Ovary (tissue), 9 donors: ENCODE data around the gene NIPAL1. TPM values are rescaled to one million over a fixed set of nuclear protein-coding genes. Genes with fewer than 3 reads are reported as not detected.

Source experiments
- DNase-seq, 5 donors: peaks; one replicate each; pipeline ENCODE4 v3.0.0-alpha.2; 2019 to 2020
- H3K27ac ChIP-seq, 2 donors: fragments of 200-600 bp; one replicate each; pipeline versions ENCODE4 v1.5.1 to v1.8.0; 2019 to 2022
- H3K27me3 ChIP-seq: fragments of 200-600 bp; one replicate; pipeline ENCODE4 v1.8.0; 2022
- H3K36me3 ChIP-seq: fragments of 200-600 bp; sonication (generic); one replicate; pipeline ENCODE4 v1.5.1; 2019
- H3K4me1 ChIP-seq: one replicate; pipeline ENCODE4 v1.8.1; 2013; ENCODE audit warnings: mild to moderate bottlenecking, moderate library complexity; ENCODE audit not compliant: insufficient read depth
- H3K4me3 ChIP-seq: fragments of 200-600 bp; sonication (generic); one replicate; pipeline ENCODE4 v1.5.1; 2017
- H3K9me3 ChIP-seq, 2 donors: fragments of 200-600 bp in 1 of 2; sonication (generic) in 1 of 2; one replicate each; pipeline versions ENCODE4 v1.5.1 to v1.8.1; 2013 to 2019; ENCODE audit warnings: mild to moderate bottlenecking in 1 of 2, moderate library complexity in 1 of 2
- CTCF ChIP-seq, 3 donors: fragments of 450-650 bp in 2 of 3; fragments of 200-600 bp in 1 of 3; IDR thresholded peaks; one replicate each; pipeline versions ENCODE4 v1.5.1 to v1.8.0; 2016 to 2022; ENCODE audit warnings: antibody characterized with exemption in 3 of 3, mild to moderate bottlenecking in 1 of 3
- EP300 ChIP-seq: sonication (generic); formaldehyde crosslinking; IDR thresholded peaks from one replicate; pipeline ENCODE4 v1.6.1; 2017; ENCODE audit warnings: antibody characterized with exemption
- POLR2A ChIP-seq: fragments of 450-650 bp; IDR thresholded peaks from one replicate; pipeline ENCODE4 v1.6.1; 2017; ENCODE audit warnings: antibody characterized with exemption, mild to moderate bottlenecking, moderate library complexity
- WGBS, 3 donors: extraction: QIAGEN DNeasy Blood & Tissue Kit in 1 of 3; methylation state at CpG; one replicate each; pipeline versions ENCODE4 v1.1.5 to v1.1.7; 2013 to 2017; 5-methylcytosine and 5-hydroxymethylcytosine counted together
- intact Hi-C, 4 donors: fragments of 100-400 bp; cut with DNase I; formaldehyde crosslinking; loops; one replicate each; pipeline versions ENCODE4 v1.11.0 to v1.15.1; 2022 to 2023
- polyA plus RNA-seq, 2 donors: library from polyadenylated mRNA; stranded (reverse); fragments of 200-250 nt in 1 of 2; fragments of 350-450 nt in 1 of 2; fragmentation: Illumina TruSeq in 1 of 2; extraction: RNeasy Lipid Tissue Mini Kit (QIAGEN cat#74804) in 1 of 2; gene quantifications; one replicate each; pipeline ENCODE4 v1.2.3, GENCODE V29; 2013 to 2014
- total RNA-seq, 7 donors: library from RNA; depleted of rRNA in 2 of 7; stranded (reverse); fragments of >200 nt in 2 of 7; fragmentation: NEBNext Ultra II Directional in 3 of 7; extraction: Animal tissue kit (Norgen Biotek cat#: 25700) in 3 of 7; gene quantifications; one replicate each; pipeline versions ENCODE4 v1.1.0 to v1.2.4, GENCODE V29; 2016 to 2023
- donor health status: DM: no; HTN: no; CAD: no; lungs with moderate emphysema.
- donor health status: DM: no; HTN: no; CAD: no.
- donor health status: Bipolar disorder and iron deficiency.
- donor health status: DM: yes; HTN: yes; CAD: no.
- donor health status: DM: no; HTN: no; CAD: no.
- donor health status: DM: yes; HTN: yes; CAD: no.

The NIPAL1 gene
- total and polyA plus RNA-seq, 9 donors = 0.05 to 1.8 (median 0.48) TPM; not detected in 2

DNA sequence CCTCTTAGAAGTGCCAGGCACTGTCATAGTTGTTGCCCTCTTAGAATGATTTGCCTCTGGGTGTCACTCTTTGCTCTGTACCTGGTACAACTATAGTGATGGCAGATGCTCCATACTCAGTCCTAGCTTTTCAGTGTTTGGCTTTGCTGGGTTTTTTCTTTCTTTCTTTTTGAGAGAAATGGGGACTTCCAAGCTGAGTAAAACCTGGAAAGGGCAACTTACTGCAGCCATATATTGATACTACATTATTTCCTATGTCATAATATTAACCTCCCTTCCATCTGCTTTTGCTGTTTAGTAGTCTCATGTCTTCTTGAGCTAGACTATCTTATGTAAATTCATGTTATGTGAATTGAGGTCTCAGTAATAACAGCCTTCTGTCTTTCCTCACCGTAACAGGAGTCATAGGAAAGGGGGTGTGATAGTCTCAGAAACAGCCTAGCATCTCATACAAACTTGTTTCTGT is 49.0 kb downstream of the NIPAL1 start:
- WGBS, 3 donors = 81 to 100% (median 97%) methylated on average over 1 of the region's 1 CpG
- no peaks in the 10 kb centered on the region for H3K36me3 ChIP-seq
- H3K27me3 ChIP-seq = no peaks in the 10 kb centered on the region
- intact Hi-C loops = no loop called here
- no peaks in the 10 kb centered on the region for H3K4me1 ChIP-seq
- no peak overlapping the region for H3K27ac ChIP-seq
- TF ChIP-seq EP300 (no peak), CTCF (IDR thresholded peaks at IDR 0.05) (no peak), POLR2A (no peak)
- no peaks in the 10 kb centered on the region for H3K9me3 ChIP-seq
- DNase-seq = no peak
- H3K4me3 ChIP-seq = no peak overlapping the region

GRCh38 chr4:48067536-48067935 is 51.0 kb downstream of the NIPAL1 start:
- Histone ChIP-seq H3K27me3 (no peaks in the 10 kb centered on the region), H3K36me3 (no peaks in the 10 kb centered on the region), H3K27ac (no peak overlapping the region), H3K4me3 (no peak overlapping the region), H3K9me3 (no peaks in the 10 kb centered on the region), H3K4me1 (no peaks in the 10 kb centered on the region)
- no peak for TF ChIP-seq CTCF (IDR thresholded peaks at IDR 0.05)
- TF ChIP-seq EP300 = no peak
- no peak for TF ChIP-seq POLR2A
- no peak for DNase-seq
- intact Hi-C loops = no loop called here
- 82 to 91% (median 83%) methylated on average over 9 of the region's 9 CpGs for WGBS, 3 donors

DNA sequence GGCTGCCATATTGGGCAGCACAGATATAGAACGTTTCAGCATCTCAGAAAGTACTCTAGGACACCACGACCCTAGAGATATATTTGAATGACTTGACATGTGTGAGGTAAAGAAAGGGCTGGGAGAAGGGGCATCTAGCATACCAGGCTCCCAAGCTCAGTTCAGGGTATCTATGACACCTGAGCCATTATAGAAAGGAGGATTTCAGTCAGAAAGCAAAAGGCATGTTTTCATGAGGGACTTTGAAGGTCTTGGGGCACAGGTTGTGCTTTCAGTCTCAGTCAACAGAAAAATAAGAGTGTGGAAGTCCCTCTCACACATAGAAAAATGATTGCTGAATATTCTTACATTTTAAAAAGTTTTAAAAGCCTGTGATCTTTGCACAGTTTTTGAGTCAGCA is 51.6 kb downstream of the NIPAL1 start:
- Histone ChIP-seq H3K27me3 (no peaks in the 10 kb centered on the region), H3K36me3 (no peaks in the 10 kb centered on the region), H3K4me3 (no peak overlapping the region), H3K9me3 (no peaks in the 10 kb centered on the region), H3K27ac (no peak overlapping the region), H3K4me1 (no peaks in the 10 kb centered on the region)
- TF ChIP-seq POLR2A (no peak), CTCF (IDR thresholded peaks at IDR 0.05) (no peak), EP300 (no peak)
- intact Hi-C loops = no loop called here
- DNase-seq = no peak
- WGBS, 3 donors = 69 to 74% (median 70%) methylated on average over 2 of the region's 2 CpGs

DNA sequence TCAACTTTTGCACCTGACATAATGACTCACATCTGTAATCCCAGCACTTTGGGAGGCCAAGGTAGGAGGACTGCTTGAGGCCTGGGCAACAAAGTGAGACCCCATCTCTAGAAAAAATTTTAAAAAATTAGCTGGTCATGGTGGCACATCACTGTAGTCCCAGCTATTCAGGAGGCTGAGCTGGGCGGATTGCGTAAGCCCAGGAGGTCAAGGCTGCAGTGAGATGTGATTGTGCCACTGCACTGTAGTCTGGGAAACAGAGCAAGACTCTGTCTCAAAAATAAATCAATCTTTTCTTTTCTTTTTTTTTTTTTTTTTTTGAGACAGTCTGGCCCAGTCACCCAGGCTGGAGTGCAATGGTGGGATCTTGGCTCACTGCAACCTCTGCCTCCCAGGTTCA is 52.5 kb downstream of the NIPAL1 start:
- H3K4me3 ChIP-seq = no peak overlapping the region
- no peak for DNase-seq
- no peaks in the 10 kb centered on the region for H3K9me3 ChIP-seq
- H3K27ac ChIP-seq = no peak overlapping the region
- 40 to 48% (median 40%) methylated on average over 2 of the region's 2 CpGs for WGBS, 3 donors
- intact Hi-C loops = no loop called here
- H3K4me1 ChIP-seq = no peaks in the 10 kb centered on the region
- TF ChIP-seq POLR2A = no peak
- no peaks in the 10 kb centered on the region for H3K36me3 ChIP-seq
- no peaks in the 10 kb centered on the region for H3K27me3 ChIP-seq

- Histone ChIP-seq H3K27me3 (no peaks in the 10 kb centered on the region), H3K27ac (no peak overlapping the region), H3K4me3 (no peak overlapping the region), H3K36me3 (no peaks in the 10 kb centered on the region), H3K4me1 (no peaks in the 10 kb centered on the region), H3K9me3 (no peaks in the 10 kb centered on the region)
- intact Hi-C loops = no loop called here
- 84 to 90% (median 87%) methylated on average over 3 of the region's 3 CpGs for WGBS, 3 donors
- TF ChIP-seq EP300 = no peak
- TF ChIP-seq POLR2A = no peak
- no peak for TF ChIP-seq CTCF (IDR thresholded peaks at IDR 0.05)
- DNase-seq = no peak
Observed at GRCh38 chr4:48071191-48071590, 54.6 kb downstream of the NIPAL1 start.
